Hematopoietic multipotent progenitor cell treated with erythropoietin and hydrocortisone succinate and interleukin-3 and kit ligand, for 4 days (in vitro differentiated cells): ENCODE measurements around the gene RYR3.

Source experiments
- DNase-seq: peaks from one replicate; pipeline ENCODE4 v3.0.0-alpha.2; 2015

The RYR3 gene

DNA sequence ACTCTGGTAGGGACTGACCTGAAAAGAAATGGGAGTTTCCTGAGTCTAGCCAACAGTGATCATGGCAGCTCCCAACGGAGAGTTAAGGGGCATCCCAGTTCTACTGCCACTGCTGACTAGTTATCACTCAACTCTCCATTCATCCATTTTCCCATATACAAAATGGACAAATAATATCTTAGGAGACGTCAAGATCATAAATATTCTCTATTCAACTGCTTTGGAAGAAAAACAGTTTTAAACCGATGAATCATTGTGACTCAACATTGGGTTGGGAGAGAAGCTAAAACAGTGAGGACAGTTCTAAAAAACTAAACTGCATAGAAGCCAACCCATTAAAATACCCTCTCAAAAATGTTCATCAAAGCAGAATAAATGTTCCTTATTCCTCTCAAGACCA lies 600.0 kb downstream of the RYR3 start:
- no peak for DNase-seq

DNA sequence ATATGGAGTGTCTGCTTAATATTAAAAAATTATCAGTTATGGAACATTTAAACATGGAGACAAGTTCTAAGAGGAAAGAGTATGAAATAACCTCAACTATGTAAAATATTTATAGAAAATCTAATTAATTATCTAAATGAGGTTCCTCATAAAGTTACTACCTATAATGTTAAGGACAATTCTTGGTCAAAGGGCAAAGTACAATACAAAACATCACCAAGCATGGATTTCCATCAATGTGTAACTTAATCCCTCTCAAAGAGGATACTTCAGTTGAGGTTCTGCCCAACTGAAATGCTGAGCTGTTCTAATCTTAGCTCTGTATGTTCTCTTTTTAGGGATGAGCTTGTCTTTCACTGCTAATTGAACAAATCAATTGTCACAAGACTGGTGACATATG lies 601.6 kb downstream of the RYR3 start:
- DNase-seq, result no peak

DNA sequence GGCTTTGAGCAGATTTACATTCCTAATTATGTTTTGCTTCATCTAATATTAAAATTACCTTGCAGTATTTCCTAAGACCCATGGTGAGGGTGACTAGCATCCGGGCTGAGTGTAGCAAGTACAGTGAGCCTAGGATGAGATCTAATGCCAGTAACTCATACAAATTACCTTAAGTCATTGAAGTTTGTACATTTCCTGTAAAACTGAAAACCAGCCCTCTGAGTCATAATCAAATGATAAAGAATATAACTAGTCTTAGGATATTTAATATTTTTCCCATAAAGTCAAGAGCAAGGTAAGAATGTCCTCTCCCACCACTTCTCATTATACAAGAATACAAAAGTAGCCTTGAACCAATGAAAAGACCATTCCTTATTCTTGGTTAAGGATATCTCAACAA lies 602.7 kb downstream of the RYR3 start:
- no peak for DNase-seq
